Epithelial cell of proximal tubule (primary cell): Measurements from ENCODE around the gene PRRX1. TPM values are rescaled to one million over a fixed set of nuclear protein-coding genes. Genes with fewer than 3 reads are reported as not detected.

Experiments used
- DNase-seq: peaks from one replicate; pipeline ENCODE4 v3.0.0-alpha.2; 2011; ENCODE audit warnings: low read depth
- H3K4me3 ChIP-seq: 2 replicates; pipeline ENCODE4 v1.5.1; 2011; ENCODE audit warnings: low read depth, mild to moderate bottlenecking, low read length
- CTCF ChIP-seq: conservative IDR thresholded peaks from 2 replicates; pipeline ENCODE4 v1.5.1; 2012; ENCODE audit warnings: low read depth, mild to moderate bottlenecking, low read length
- total RNA-seq: library from RNA; depleted of rRNA; stranded (reverse); fragments of >200 nt; gene quantifications from 2 replicates; pipeline ENCODE4 v1.2.3, GENCODE V29; 2015

The PRRX1 gene
- total RNA-seq, 1 donor from 2014 or later = under 0.01 TPM

- DNase-seq = no peak
- TF ChIP-seq CTCF = no peak
- H3K4me3 ChIP-seq = no peak overlapping the region
These were observed 11.9 kb downstream of the PRRX1 start for GRCh38 chr1:170675865-170676264.

GRCh38 chr1:170676628-170677027 lies 12.7 kb downstream of the PRRX1 start:
- no peak for DNase-seq
- no peak overlapping the region for H3K4me3 ChIP-seq
- TF ChIP-seq CTCF = no peak

- TF ChIP-seq CTCF = no peak
- no peak overlapping the region for H3K4me3 ChIP-seq
- no peak for DNase-seq
These were observed 14.2 kb downstream of the PRRX1 start for GRCh38 chr1:170678027-170678600.

GRCh38 chr1:170680428-170680827 lies 16.5 kb downstream of the PRRX1 start:
- H3K4me3 ChIP-seq = no peak overlapping the region
- no peak for TF ChIP-seq CTCF
- no peak for DNase-seq

GRCh38 chr1:170682169-170682568 lies 18.2 kb downstream of the PRRX1 start:
- DNase-seq = no peak
- H3K4me3 ChIP-seq = no peak overlapping the region
- no peak for TF ChIP-seq CTCF

GRCh38 chr1:170682809-170683208 lies 18.9 kb downstream of the PRRX1 start:
- no peak for DNase-seq
- no peak overlapping the region for H3K4me3 ChIP-seq
- no peak for TF ChIP-seq CTCF

GRCh38 chr1:170685166-170685565 lies 21.2 kb downstream of the PRRX1 start:
- no peak for TF ChIP-seq CTCF
- H3K4me3 ChIP-seq = no peak overlapping the region
- no peak for DNase-seq
